ENCODE results near the gene ARFGEF3. TPM values are rescaled to one million over a fixed set of nuclear protein-coding genes. Genes with fewer than 3 reads are reported as not detected.

Gene ARFGEF3
- total and polyA plus RNA-seq, 2 experiments from 2014 or later: 5.8 to 24.6 TPM

DNA sequence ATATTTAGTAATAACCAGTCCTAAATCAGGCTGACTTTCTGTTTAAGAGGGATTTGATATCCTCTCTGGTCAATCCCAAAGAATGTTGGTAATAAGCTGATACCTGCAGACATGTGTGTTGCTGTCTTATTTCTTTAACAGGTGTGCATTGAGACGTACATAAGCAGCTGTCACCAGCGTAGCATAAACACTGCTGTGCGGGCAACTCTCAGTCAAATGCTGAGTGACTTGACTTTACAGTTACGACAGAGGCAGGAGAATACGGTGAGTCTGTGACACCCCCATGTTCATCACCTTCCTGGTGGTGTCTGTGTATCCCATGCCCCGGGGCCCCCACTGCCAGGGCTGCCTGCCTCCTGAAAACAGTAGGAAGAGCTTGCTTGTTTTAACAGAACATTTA is 76.6 kb downstream of the ARFGEF3 start (continued):
- TF ChIP-seq, protein P1, sequence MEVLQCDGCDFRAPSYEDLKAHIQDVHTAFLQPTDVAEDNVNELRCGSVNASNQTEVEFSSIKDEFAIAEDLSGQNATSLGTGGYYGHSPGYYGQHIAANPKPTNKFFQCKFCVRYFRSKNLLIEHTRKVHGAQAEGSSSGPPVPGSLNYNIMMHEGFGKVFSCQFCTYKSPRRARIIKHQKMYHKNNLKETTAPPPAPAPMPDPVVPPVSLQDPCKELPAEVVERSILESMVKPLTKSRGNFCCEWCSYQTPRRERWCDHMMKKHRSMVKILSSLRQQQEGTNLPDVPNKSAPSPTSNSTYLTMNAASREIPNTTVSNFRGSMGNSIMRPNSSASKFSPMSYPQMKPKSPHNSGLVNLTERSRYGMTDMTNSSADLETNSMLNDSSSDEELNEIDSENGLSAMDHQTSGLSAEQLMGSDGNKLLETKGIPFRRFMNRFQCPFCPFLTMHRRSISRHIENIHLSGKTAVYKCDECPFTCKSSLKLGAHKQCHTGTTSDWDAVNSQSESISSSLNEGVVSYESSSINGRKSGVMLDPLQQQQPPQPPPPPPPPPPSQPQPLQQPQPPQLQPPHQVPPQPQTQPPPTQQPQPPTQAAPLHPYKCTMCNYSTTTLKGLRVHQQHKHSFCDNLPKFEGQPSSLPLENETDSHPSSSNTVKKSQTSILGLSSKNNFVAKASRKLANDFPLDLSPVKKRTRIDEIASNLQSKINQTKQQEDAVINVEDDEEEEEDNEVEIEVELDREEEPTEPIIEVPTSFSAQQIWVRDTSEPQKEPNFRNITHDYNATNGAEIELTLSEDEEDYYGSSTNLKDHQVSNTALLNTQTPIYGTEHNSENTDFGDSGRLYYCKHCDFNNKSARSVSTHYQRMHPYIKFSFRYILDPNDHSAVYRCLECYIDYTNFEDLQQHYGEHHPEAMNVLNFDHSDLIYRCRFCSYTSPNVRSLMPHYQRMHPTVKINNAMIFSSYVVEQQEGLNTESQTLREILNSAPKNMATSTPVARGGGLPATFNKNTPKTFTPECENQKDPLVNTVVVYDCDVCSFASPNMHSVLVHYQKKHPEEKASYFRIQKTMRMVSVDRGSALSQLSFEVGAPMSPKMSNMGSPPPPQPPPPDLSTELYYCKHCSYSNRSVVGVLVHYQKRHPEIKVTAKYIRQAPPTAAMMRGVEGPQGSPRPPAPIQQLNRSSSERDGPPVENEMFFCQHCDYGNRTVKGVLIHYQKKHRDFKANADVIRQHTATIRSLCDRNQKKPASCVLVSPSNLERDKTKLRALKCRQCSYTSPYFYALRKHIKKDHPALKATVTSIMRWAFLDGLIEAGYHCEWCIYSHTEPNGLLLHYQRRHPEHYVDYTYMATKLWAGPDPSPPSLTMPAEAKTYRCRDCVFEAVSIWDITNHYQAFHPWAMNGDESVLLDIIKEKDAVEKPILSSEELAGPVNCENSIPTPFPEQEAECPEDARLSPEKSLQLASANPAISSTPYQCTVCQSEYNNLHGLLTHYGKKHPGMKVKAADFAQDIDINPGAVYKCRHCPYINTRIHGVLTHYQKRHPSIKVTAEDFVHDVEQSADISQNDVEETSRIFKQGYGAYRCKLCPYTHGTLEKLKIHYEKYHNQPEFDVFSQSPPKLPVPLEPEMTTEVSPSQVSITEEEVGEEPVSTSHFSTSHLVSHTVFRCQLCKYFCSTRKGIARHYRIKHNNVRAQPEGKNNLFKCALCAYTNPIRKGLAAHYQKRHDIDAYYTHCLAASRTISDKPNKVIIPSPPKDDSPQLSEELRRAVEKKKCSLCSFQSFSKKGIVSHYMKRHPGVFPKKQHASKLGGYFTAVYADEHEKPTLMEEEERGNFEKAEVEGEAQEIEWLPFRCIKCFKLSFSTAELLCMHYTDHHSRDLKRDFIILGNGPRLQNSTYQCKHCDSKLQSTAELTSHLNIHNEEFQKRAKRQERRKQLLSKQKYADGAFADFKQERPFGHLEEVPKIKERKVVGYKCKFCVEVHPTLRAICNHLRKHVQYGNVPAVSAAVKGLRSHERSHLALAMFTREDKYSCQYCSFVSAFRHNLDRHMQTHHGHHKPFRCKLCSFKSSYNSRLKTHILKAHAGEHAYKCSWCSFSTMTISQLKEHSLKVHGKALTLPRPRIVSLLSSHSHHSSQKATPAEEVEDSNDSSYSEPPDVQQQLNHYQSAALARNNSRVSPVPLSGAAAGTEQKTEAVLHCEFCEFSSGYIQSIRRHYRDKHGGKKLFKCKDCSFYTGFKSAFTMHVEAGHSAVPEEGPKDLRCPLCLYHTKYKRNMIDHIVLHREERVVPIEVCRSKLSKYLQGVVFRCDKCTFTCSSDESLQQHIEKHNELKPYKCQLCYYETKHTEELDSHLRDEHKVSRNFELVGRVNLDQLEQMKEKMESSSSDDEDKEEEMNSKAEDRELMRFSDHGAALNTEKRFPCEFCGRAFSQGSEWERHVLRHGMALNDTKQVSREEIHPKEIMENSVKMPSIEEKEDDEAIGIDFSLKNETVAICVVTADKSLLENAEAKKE (CRISPR knock-in tag; IDR thresholded peaks at IDR 0.05): no peak
- TF ChIP-seq, protein P2, sequence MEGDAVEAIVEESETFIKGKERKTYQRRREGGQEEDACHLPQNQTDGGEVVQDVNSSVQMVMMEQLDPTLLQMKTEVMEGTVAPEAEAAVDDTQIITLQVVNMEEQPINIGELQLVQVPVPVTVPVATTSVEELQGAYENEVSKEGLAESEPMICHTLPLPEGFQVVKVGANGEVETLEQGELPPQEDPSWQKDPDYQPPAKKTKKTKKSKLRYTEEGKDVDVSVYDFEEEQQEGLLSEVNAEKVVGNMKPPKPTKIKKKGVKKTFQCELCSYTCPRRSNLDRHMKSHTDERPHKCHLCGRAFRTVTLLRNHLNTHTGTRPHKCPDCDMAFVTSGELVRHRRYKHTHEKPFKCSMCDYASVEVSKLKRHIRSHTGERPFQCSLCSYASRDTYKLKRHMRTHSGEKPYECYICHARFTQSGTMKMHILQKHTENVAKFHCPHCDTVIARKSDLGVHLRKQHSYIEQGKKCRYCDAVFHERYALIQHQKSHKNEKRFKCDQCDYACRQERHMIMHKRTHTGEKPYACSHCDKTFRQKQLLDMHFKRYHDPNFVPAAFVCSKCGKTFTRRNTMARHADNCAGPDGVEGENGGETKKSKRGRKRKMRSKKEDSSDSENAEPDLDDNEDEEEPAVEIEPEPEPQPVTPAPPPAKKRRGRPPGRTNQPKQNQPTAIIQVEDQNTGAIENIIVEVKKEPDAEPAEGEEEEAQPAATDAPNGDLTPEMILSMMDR (conservative IDR thresholded peaks at IDR 0.05; ENCODE audit: low read depth in 2 of 2): no peak
- no peak for TF ChIP-seq EZH2phosphoT487 (IDR thresholded peaks at IDR 0.05; ENCODE audit: unreplicated experiment)

DNA sequence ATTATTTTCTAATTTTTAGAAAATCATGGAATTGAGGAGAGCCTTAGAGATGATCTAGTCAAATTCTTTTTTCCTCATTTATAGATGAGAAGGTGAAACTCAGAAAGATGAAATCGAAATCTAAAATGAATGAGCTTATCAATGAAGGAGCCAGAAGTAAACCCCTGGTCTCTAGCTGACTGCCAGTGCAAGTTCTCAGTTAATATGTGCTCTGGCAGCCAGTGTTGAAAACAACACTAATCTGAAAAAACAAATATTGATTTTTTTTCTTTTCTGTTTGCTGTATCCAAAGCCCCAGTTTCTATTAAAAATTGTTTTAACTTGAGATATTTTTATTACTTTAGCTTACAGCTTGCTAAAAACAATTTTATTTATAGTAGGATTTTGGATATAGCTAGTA is 78.0 kb downstream of the ARFGEF3 start:
- H3K36me3 ChIP-seq (ENCODE audit: insufficient read depth): no peaks in the 10 kb centered on the region
- no peaks in the 10 kb centered on the region for H3K9me3 Mint-ChIP-seq
- H3K27me3 Mint-ChIP-seq (ENCODE audit: insufficient read depth, low read depth, poor library complexity): no peaks in the 10 kb centered on the region
- DNase-seq (ENCODE audit: low spot score) (no peak), ATAC-seq (no peak)
- H4K20me1 ChIP-seq (replicated peaks; ENCODE audit: insufficient read depth): no peaks in the 10 kb centered on the region
- H3K4me1 Mint-ChIP-seq: peaks cover 20% of the 10 kb centered on the region
- H3K4me2 ChIP-seq: no peak overlapping the region
- no peak overlapping the region for H3K4me3 ChIP-seq
- no peak overlapping the region for H2AFZ ChIP-seq
- no peak overlapping the region for H3K27ac Mint-ChIP-seq
- H3K27me3 ChIP-seq (ENCODE audit: insufficient read depth): no peaks in the 10 kb centered on the region
- no peaks in the 10 kb centered on the region; the same call in 1 of the 2 replicates for H3K4me1 ChIP-seq (ENCODE audit: insufficient read depth)
- H3K36me3 Mint-ChIP-seq (ENCODE audit: low read depth): no peaks in the 10 kb centered on the region
- H3K27ac ChIP-seq (ENCODE audit: low read depth): no peak overlapping the region
- TF ChIP-seq STAT1 (IDR thresholded peaks at IDR 0.05; ENCODE audit: unreplicated experiment): no peak
- H3K4me3 Mint-ChIP-seq: no peak overlapping the region
- H3K79me2 ChIP-seq (replicated peaks; ENCODE audit: insufficient read depth): no peaks in the 10 kb centered on the region
- no peaks in the 10 kb centered on the region for H3F3A ChIP-seq (replicated peaks; ENCODE audit: low read depth)
- no peaks in the 10 kb centered on the region for H3K9me2 ChIP-seq (ENCODE audit: insufficient read depth)
